ENCODE results near the gene SH3BGR.

DNA sequence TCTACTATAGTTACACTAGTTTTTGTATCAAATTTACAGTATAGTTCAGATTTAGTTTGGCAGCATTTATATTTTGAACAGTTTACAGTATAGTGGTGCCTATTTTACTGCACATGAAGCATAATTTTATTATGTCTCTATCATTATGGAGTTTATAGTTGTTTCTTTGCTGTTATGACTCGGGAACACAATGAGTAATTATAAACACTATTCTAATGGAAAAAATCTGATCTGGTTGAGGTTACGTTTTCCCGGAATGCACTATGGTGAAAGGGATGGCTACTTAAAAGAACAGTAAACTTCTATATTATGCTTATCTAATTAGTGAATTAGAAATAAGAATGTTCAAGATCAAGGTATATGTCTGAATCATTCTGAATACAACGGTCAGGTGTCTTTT lies 16.8 kb upstream of the SH3BGR start:
- TF ChIP-seq, protein P1, sequence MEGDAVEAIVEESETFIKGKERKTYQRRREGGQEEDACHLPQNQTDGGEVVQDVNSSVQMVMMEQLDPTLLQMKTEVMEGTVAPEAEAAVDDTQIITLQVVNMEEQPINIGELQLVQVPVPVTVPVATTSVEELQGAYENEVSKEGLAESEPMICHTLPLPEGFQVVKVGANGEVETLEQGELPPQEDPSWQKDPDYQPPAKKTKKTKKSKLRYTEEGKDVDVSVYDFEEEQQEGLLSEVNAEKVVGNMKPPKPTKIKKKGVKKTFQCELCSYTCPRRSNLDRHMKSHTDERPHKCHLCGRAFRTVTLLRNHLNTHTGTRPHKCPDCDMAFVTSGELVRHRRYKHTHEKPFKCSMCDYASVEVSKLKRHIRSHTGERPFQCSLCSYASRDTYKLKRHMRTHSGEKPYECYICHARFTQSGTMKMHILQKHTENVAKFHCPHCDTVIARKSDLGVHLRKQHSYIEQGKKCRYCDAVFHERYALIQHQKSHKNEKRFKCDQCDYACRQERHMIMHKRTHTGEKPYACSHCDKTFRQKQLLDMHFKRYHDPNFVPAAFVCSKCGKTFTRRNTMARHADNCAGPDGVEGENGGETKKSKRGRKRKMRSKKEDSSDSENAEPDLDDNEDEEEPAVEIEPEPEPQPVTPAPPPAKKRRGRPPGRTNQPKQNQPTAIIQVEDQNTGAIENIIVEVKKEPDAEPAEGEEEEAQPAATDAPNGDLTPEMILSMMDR (IDR thresholded peaks at IDR 0.05): no peak
- no peak for TF ChIP-seq EP300 (IDR thresholded peaks at IDR 0.05)

Measured in sigmoid colon (tissue), 4 donors.